GM12878 (cell line): ENCODE measurements around the gene CCDC127. TPM values are rescaled to one million over a fixed set of nuclear protein-coding genes. Genes with fewer than 3 reads are reported as not detected.
"Not testable (repeated sequence)": the region's sequence is repeated elsewhere in the genome, so short reads cannot be mapped to it uniquely, and the experiment has no call there.

Experiments used
- ATAC-seq: fragments of 200-7000 bp; cut with Tn5 transposase; 3 replicates; pipeline ENCODE4 v1.9.1; 2020; ENCODE audit warnings: mild to moderate bottlenecking, moderate library complexity
- BruUV-seq: library from RNA; stranded (reverse); fragments of 400-500 nt; replicated peaks from 2 replicates; lab custom pipeline; 2021; lab: Mats Ljungman, UMichigan
- CTCF ChIA-PET: fragments of 300-600 bp; sonication (Branson Sonifier 250); formaldehyde crosslinking; extraction: SDS; loops from one replicate; lab custom pipeline; 2021; ENCODE audit warnings: inconsistent platforms; lab: Yijun Ruan, JAX
- POLR2A ChIA-PET: fragments of 350-600 bp; formaldehyde crosslinking; extraction: SDS; loops from one replicate; lab custom pipeline; 2021; ENCODE audit warnings: inconsistent platforms; lab: Charles Lee
- RAD21 ChIA-PET: fragments of 300-600 bp; sonication (Branson Sonifier 250); formaldehyde crosslinking; loops from one replicate; lab custom pipeline; 2023; ENCODE audit warnings: antibody characterized with exemption; ENCODE audit not compliant: unreplicated experiment; lab: Charles Lee
- SMC1A ChIA-PET: fragments of 300-600 bp; sonication (Branson Sonifier 250); formaldehyde crosslinking; loops from one replicate; lab custom pipeline; 2023; ENCODE audit not compliant: unreplicated experiment, uncharacterized antibody; lab: Charles Lee
- DNase-seq: peaks from one replicate; pipeline ENCODE4 v3.0.0-alpha.2; 2011; ENCODE audit warnings: low read depth, low spot score
- FAIRE-seq: peaks from 3 replicates; lab custom pipeline; 2011; peaks lifted over from hg19 to GRCh38; lab: Jason Lieb, UNC
- H2AFZ ChIP-seq: 2 replicates; pipeline ENCODE4 v1.6.0; 2011; ENCODE audit warnings: low read depth, low read length, control low read depth; ENCODE audit not compliant: control insufficient read depth
- H3K27ac ChIP-seq: 2 replicates; pipeline ENCODE4 v1.5.1; 2011; ENCODE audit warnings: control low read depth; ENCODE audit not compliant: control insufficient read depth, insufficient read depth
- H3K27me3 ChIP-seq, 2 experiments: replicated peaks in 1 of 2; 2 replicates each; pipeline versions ENCODE4 v1.6.0 to v1.6.1; 2011; ENCODE audit warnings: low read length in 1 of 2; ENCODE audit not compliant: control insufficient read depth in 2 of 2, insufficient read depth in 2 of 2
- H3K36me3 ChIP-seq, 2 experiments: 2 replicates each; pipeline ENCODE4 v1.5.1; 2011; ENCODE audit warnings: low read length in 1 of 2; ENCODE audit not compliant: control insufficient read depth in 2 of 2, insufficient read depth in 2 of 2
- H3K4me1 ChIP-seq: 2 replicates; pipeline ENCODE4 v1.6.1; 2011; ENCODE audit warnings: mild to moderate bottlenecking, low read length, moderate library complexity, mixed read lengths; ENCODE audit not compliant: control insufficient read depth, insufficient read depth
- H3K4me2 ChIP-seq: 2 replicates; pipeline ENCODE4 v1.6.0; 2011; ENCODE audit warnings: control low read depth; ENCODE audit not compliant: control insufficient read depth, insufficient read depth
- H3K4me3 ChIP-seq: fragments of 200-600 bp; sonication (generic); 2 replicates; pipeline ENCODE4 v1.5.1; 2016
- H3K79me2 ChIP-seq: 2 replicates; pipeline ENCODE4 v1.6.0; 2011; ENCODE audit warnings: low read length; ENCODE audit not compliant: control insufficient read depth, insufficient read depth
- H3K9ac ChIP-seq: 2 replicates; pipeline ENCODE4 v1.8.0; 2011; ENCODE audit warnings: low read length, control low read depth, mixed read lengths; ENCODE audit not compliant: control insufficient read depth, insufficient read depth
- H3K9me3 ChIP-seq: replicated peaks from 3 replicates; pipeline ENCODE4 v1.5.1; 2011; ENCODE audit warnings: mild to moderate bottlenecking, low read length; ENCODE audit not compliant: control insufficient read depth, insufficient read depth
- H4K20me1 ChIP-seq: 2 replicates; pipeline ENCODE4 v1.6.0; 2011; ENCODE audit not compliant: control insufficient read depth, insufficient read depth
- CTCF ChIP-seq, 3 experiments: IDR thresholded peaks in 2 of 3; conservative IDR thresholded peaks in 1 of 3; 2 replicates each; pipeline ENCODE4 v1.5.1; 2011; ENCODE audit warnings: low read depth in 3 of 3, low read length in 3 of 3, mild to moderate bottlenecking in 3 of 3, control low read depth in 2 of 3, moderate library complexity in 2 of 3, inconsistent platforms in 1 of 3, mixed read lengths in 1 of 3; ENCODE audit not compliant: control insufficient read depth in 2 of 3, insufficient read depth in 1 of 3; ENCODE audit errors: extremely low read depth in 1 of 3
- NFYB ChIP-seq: IDR thresholded peaks from 2 replicates; pipeline ENCODE4 v1.6.1; 2011; ENCODE audit warnings: low read depth, mild to moderate bottlenecking, low read length, improper control_type of control experiment, moderate library complexity; ENCODE audit not compliant: insufficient read depth
- NR2C1 ChIP-seq: fragments of 450-650 bp; IDR thresholded peaks from 2 replicates; pipeline ENCODE4 v1.6.1; 2017; ENCODE audit warnings: antibody characterized with exemption, mild to moderate bottlenecking, moderate library complexity
- SPI1 ChIP-seq: IDR thresholded peaks from 2 replicates; pipeline ENCODE4 v1.6.1; 2011; ENCODE audit warnings: low read depth, mild to moderate bottlenecking, low read length, moderate library complexity, borderline replicate concordance; ENCODE audit not compliant: insufficient read depth
- WGBS: methylation state at CpG from one replicate; pipeline ENCODE4 v1.1.6; 2016; ENCODE audit warnings: low lambda C conversion rate; ENCODE audit not compliant: insufficient replicate concordance, insufficient coverage; ENCODE audit errors: missing lambda C conversion rate; 5-methylcytosine and 5-hydroxymethylcytosine counted together
- in situ Hi-C: fragments of 300-500 bp; cut with MboI; formaldehyde crosslinking; loops from 9 replicates; pipeline ENCODE4 v1.14.3; 2018; ENCODE audit warnings: mixed read lengths
- intact Hi-C: fragments of 100-400 bp; cut with micrococcal nuclease; formaldehyde crosslinking; loops from one replicate; pipeline ENCODE4 v1.14.2; 2022; ENCODE audit not compliant: unreplicated experiment
- polyA plus RNA-seq, 11 experiments: library from polyadenylated mRNA; depleted of rRNA in 4 of 11; unstranded in 6 of 11; stranded (reverse) in 5 of 11; fragments of >200 nt; fragmentation: Nextera tagmentation in 4 of 11; fragmentation: Illumina TruSeq in 1 of 11; extraction: Ambion mirVana in 4 of 11; extraction: Trizol in 1 of 11; gene quantifications; 1 replicate in 1 of 11; 2 replicates in 10 of 11; pipeline versions ENCODE4 v1.2.1 to v1.2.3, GENCODE V29; 2011 to 2016; ENCODE audit warnings: inconsistent platforms in 2 of 11, missing spikeins in 2 of 11, low read depth in 1 of 11
- total RNA-seq, 4 experiments: library from RNA; depleted of rRNA in 3 of 4; stranded (reverse); fragments of >200 nt in 3 of 4; fragmentation: Illumina TruSeq in 1 of 4; extraction: Trizol in 1 of 4; gene quantifications; 2 replicates each; pipeline versions ENCODE4 v1.2.1 to v1.2.3, GENCODE V29; 2013 to 2021

CCDC127 gene
- total and polyA plus RNA-seq, 10 of the 15 experiments (the other 5 are each of a cell fraction or from before 2014, with no cell fraction given) = 1.9 to 6.9 (median 2.9) TPM

- WGBS = 18% methylated on average over 10 of the region's 10 CpGs
- Histone ChIP-seq H3K9ac (no peak overlapping the region), H3K79me2 (no peaks in the 10 kb centered on the region), H3K36me3 (peaks cover 9 to 15% of the 10 kb centered on the region in 2 experiments), H3K27me3 (no peaks in the 10 kb centered on the region), H3K4me2 (no peak overlapping the region), H3K4me3 (no peak overlapping the region), H3K9me3 (peaks cover 2% of the 10 kb centered on the region; the same call in 1 of the 3 replicates), H2AFZ (no peak overlapping the region), H3K27ac (no peak overlapping the region), H4K20me1 (no peaks in the 10 kb centered on the region), H3K4me1 (no peaks in the 10 kb centered on the region)
- DNase-seq (no peak), ATAC-seq (no peak), FAIRE-seq (no peak)
- TF ChIP-seq NFYB (no peak), SPI1 (no peak), NR2C1 (no peak), CTCF (IDR thresholded peaks at IDR 0.05 in 2 of 3, conservative IDR thresholded peaks at IDR 0.05 in 1 of 3; ENCODE audit: control insufficient read depth in 2 of 3, extremely low read depth in 1 of 3, insufficient read depth in 1 of 3, low read depth in 3 of 3, low read length in 3 of 3) (no peak)
- in situ Hi-C loops (no loop called here), intact Hi-C loops (no loop called here)
- ChIA-PET POLR2A (no interaction called here), RAD21 (no interaction called here), CTCF (no interaction called here), SMC1A (no interaction called here)
- BruUV-seq = no TSS peak
Observed at GRCh38 chr5:252546-252945, 34.6 kb upstream of the CCDC127 start.

- CTCF ChIA-PET, SMC1A ChIA-PET, H3K4me3 ChIP-seq, H3K9me3 ChIP-seq, H4K20me1 ChIP-seq, DNase-seq, H3K4me2 ChIP-seq, in situ Hi-C loops, intact Hi-C loops, H3K27me3 ChIP-seq, H2AFZ ChIP-seq, H3K4me1 ChIP-seq, H3K9ac ChIP-seq, ATAC-seq, POLR2A ChIA-PET, H3K79me2 ChIP-seq, BruUV-seq, RAD21 ChIA-PET, H3K27ac ChIP-seq, FAIRE-seq: not testable (repeated sequence)
- WGBS = 38% methylated on average over 11 of the region's 11 CpGs
- peaks cover 6 to 11% of the 10 kb centered on the region in 2 experiments for H3K36me3 ChIP-seq
Observed at GRCh38 chr5:251975-252374, 34.0 kb upstream of the CCDC127 start.

GRCh38 chr5:251538-251937 is 33.6 kb upstream of the CCDC127 start:
- intact Hi-C loops, POLR2A ChIA-PET, H3K9me3 ChIP-seq, H3K27ac ChIP-seq, RAD21 ChIA-PET, H3K4me2 ChIP-seq, H3K4me3 ChIP-seq, ATAC-seq, H3K27me3 ChIP-seq, BruUV-seq, CTCF ChIA-PET, DNase-seq, H2AFZ ChIP-seq, SMC1A ChIA-PET, H3K79me2 ChIP-seq, H3K9ac ChIP-seq, in situ Hi-C loops, FAIRE-seq, H4K20me1 ChIP-seq, H3K4me1 ChIP-seq, H3K36me3 ChIP-seq: not testable (repeated sequence)
- WGBS = 70% methylated on average over 7 of the region's 8 CpGs
